ENCODE measurements around the gene HAL.
A peak's percentile ranks its signal among the peaks of the same experiment; 100 is the strongest.

The HAL gene

GRCh38 chr12:96039516-96039915 is 43.4 kb upstream of the HAL start:
- DNase-seq (ENCODE audit: low spot score): no peak
- no peak for TF ChIP-seq CTCF (IDR thresholded peaks at IDR 0.05; ENCODE audit: extremely low read depth, insufficient read depth, missing control alignments)
- in situ Hi-C loops (cut with MboI; ENCODE audit: low pct_unique_long_range_greater_than_20kb, low sequenced_read_pairs, unreplicated experiment): no loop called here

GRCh38 chr12:96036765-96037455 is 40.8 kb upstream of the HAL start:
- no peak for DNase-seq (ENCODE audit: low spot score)
- in situ Hi-C loops (cut with MboI; ENCODE audit: low pct_unique_long_range_greater_than_20kb, low sequenced_read_pairs, unreplicated experiment): no loop called here
- no peak for TF ChIP-seq CTCF (IDR thresholded peaks at IDR 0.05; ENCODE audit: extremely low read depth, insufficient read depth, missing control alignments)

DNA sequence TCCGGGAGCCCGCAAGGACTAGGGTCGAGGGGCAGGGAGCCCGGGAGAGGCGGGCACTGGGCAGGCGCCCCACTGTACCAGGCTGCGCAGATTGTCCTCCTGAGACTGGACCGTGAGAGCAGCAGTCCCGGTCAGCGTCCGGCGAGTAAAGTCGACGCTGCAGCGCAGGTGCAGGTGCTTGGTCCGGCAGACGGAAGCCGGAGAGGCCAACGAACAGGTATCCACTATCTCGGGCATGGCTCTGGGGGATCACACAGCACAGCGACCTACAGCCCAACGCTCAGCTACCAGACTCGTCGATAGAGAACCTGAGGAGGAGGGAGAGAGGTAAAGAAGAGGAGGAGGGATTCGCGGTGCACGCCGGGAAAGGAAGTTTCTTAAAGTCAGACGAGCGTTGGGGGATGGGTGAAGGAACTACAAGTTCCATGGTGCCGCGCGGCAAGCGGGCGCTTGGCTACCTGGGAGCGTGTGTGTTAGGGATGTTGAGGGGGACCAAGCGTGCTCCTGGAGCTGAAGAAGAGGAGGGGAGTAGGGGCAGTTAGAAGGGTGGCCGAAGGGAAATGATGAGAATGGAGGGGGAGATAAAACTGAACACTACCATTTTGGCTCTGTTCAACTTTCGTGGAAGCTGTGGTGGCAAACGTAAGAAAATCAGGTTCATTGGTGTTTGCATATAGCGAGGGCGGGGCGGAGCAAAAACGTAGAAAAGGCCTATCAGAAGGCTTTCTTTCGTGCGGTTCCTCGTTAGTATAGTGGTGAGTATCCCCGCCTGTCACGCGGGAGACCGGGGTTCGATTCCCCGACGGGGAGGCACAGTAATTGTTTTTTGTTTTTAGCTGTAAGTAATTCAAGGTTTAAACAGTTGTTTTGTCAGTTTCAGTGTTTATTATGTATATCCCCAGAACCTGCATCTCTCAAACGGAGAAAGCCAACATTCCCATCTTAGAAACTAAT is 39.4 kb upstream of the HAL start, which contains the start of gene LTA4H:
TSS of gene LTA4H (minus strand) at position 305 of the 954 bp plus-strand sequence. CDS start at position 237, 68 bp downstream.
- no peak for TF ChIP-seq CTCF (IDR thresholded peaks at IDR 0.05; ENCODE audit: extremely low read depth, insufficient read depth, missing control alignments)
- peak; percentile 91 for DNase-seq (ENCODE audit: low spot score)
- in situ Hi-C loops (cut with MboI; ENCODE audit: low pct_unique_long_range_greater_than_20kb, low sequenced_read_pairs, unreplicated experiment): no loop called here

DNA sequence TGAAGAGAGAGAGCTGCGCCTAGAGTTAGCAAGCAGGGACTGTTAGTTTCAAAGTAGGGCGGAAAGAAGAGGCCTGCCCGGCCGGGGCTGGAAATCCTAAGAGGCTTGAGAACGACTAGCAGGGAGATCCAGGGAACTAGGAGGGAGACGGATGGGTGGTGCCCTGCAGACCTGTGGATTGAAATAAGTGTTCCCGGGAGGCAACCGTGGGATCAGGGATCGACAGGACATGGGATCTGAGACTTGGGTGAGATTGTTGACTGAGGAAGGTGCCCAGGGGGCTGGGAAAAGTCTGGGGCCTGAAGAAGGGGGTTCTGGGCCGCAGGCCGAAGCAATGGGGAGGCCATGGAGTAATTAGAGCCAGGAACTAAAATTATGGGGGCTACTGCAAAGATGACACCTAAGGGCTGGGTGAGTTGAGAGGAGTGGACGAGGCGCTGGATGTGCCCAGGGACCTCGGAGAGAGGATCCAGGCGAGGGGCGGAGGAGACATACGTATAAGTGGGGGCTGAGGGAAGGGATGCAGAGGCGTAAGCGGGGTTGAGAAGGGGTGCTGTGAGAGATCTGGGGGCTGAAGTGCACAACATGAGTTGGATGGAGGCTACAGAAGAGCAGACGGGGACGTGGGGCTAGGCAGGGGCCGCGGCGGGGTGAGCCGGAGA is 38.6 kb upstream of the HAL start:
- no peak for TF ChIP-seq CTCF (IDR thresholded peaks at IDR 0.05; ENCODE audit: extremely low read depth, insufficient read depth, missing control alignments)
- no peak for DNase-seq (ENCODE audit: low spot score)
- in situ Hi-C loops (cut with MboI; ENCODE audit: low pct_unique_long_range_greater_than_20kb, low sequenced_read_pairs, unreplicated experiment): no loop called here

DNA sequence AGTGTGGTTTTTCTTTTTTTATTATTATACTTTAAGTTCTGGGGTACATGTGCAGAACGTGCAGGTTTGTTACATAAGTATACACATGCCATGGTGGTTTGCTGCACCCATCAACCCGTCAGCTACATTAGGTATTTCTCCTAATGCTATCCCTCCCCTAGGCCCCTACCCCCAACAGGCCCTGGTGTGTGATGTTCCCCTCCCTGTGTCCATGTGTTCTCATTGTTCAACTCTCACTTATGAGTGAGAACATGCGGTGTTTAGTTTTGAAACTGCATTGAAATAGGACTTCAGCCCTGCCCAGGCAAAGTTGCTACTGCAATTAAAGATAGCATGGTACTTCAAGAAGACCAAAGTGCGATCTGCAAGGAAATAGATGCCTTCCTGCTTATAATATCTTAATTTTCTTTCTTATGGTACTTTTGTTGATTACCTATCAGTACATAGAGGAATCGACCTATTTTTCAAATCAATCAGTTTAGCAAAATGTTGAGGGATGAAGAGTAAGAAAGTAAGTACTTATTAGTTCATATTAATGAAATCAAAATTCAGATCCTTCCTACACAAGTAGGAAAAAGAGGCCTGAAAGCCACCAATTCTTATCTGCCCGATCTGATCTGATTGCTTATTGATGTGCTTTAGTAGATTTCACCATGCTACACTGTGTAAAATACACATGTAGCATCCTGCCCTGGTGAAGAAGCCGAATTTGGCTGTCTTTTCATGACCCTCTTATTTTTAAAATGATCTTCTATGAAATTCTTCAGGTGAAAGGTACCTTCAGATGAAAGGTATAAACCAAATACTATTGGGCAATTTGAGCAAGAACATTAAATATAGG is 37.6 kb upstream of the HAL start:
- in situ Hi-C loops (cut with MboI; ENCODE audit: low pct_unique_long_range_greater_than_20kb, low sequenced_read_pairs, unreplicated experiment): no loop called here
- no peak for DNase-seq (ENCODE audit: low spot score)
- TF ChIP-seq CTCF (IDR thresholded peaks at IDR 0.05; ENCODE audit: extremely low read depth, insufficient read depth, missing control alignments): no peak

Measured in GM13977 (cell line).